ENCODE data around the gene RIMOC1.

- TF ChIP-seq REST (IDR thresholded peaks at IDR 0.05; ENCODE audit: insufficient replicate concordance, low read depth) (no peak), CTCF (IDR thresholded peaks at IDR 0.05; ENCODE audit: insufficient read depth, low read length) (no peak), POLR2AphosphoS5 (IDR thresholded peaks at IDR 0.05; ENCODE audit: low read depth) (no peak), GABPA (IDR thresholded peaks at IDR 0.05; ENCODE audit: low read depth) (no peak), SPI1 (IDR thresholded peaks at IDR 0.05; ENCODE audit: borderline replicate concordance, low read depth) (no peak)
These were observed 47.1 kb downstream of the RIMOC1 start for GRCh38 chr5:41951224-41951623.
